ENCODE measurements around the gene CTXND1. TPM values are rescaled to one million over a fixed set of nuclear protein-coding genes. Genes with fewer than 3 reads are reported as not detected.
A peak's percentile ranks its signal among the peaks of the same experiment; 100 is the strongest.

CTXND1 gene
- total and polyA plus RNA-seq, 2 of the 4 experiments (the other 2 are of a cell fraction): not detected

DNA sequence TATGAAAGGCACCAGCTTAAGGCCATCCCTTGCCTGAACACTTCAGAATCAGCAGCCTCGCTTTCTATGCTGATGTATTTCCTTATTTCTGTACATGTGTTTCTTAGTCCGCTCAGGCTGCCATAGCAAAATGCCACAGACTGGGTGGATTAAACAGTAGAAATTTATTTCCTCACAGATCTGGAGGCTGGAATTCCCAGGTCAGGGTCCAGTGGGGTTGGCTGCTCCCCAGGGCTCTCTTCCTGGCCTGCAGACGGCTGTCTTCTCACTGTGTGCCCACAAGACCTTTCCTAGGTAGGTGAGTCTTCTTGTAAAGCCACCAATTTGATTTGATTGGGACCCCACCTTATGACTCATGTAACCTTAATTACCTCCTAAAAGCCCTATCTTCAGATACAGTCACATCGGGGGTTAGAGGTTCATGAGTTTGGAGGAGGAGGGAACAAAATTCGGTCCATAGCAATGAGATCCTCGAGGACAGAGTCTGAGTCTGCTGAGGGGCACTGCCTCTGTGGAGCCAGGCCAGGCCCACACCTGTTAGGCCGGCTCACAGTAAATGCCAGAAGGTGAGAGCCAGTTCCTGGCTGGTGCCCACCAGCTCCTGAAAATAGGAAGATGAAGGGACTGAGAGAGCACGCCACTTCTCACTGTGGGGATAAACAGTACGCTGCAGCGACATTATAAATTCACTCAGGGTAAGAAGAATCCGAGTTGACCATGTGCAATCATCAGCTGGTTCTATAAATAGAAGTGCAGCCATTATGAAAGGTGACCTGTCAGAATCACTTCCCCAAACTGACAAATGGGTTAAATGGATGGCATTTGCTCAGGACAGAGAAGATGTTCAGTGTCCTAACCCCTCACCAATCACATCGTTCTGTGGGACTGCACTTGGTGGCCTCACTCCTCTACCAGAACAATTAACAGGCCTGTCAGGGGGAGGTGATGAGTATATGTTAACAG lies 41.1 kb downstream of the CTXND1 start:
- POLR2A ChIA-PET (ENCODE audit: unreplicated experiment): no interaction called here
- Histone ChIP-seq H2AFZ (replicated peaks; ENCODE audit: low read length, poor library complexity) (peak overlapping the region; percentile 32), H3K27me3 (ENCODE audit: control insufficient read depth, insufficient read depth, low read length) (peaks cover 27% of the 10 kb centered on the region), H3K9ac (ENCODE audit: low read depth, low read length) (no peak overlapping the region), H2BK5ac (ENCODE audit: low read depth, low read length, poor library complexity, severe bottlenecking) (no peak overlapping the region), H3K56ac (ENCODE audit: extremely low read depth, insufficient read depth, low read length) (no peak overlapping the region), H4K20me1 (ENCODE audit: insufficient read depth, low read length) (no peaks in the 10 kb centered on the region), H3K14ac (replicated peaks; ENCODE audit: low read depth, low read length) (no peak overlapping the region), H2AK9ac (replicated peaks; ENCODE audit: low read depth, low read length, poor library complexity) (no peak overlapping the region), H2BK120ac (ENCODE audit: low read depth, low read length) (no peak overlapping the region), H2BK15ac (ENCODE audit: low read depth, low read length) (no peak overlapping the region), H2BK20ac (ENCODE audit: low read depth, low read length) (no peak overlapping the region), H4K8ac (ENCODE audit: low read depth in 2 of 2, low read length in 2 of 2) (no peak overlapping the region), H4K91ac (ENCODE audit: insufficient read depth, low read depth, low read length) (no peak overlapping the region), H3K79me1 (ENCODE audit: low read depth in 1 of 2, low read length in 2 of 2) (no peaks in the 10 kb centered on the region), H3K4me3 (ENCODE audit: insufficient read depth, low read depth, low read length) (no peak overlapping the region), H4K5ac (ENCODE audit: low read depth, low read length) (no peak overlapping the region), H3K23ac (ENCODE audit: low read depth, low read length) (no peak overlapping the region), H3K4me1 (ENCODE audit: control insufficient read depth, insufficient read depth, low read length) (no peaks in the 10 kb centered on the region), H3K18ac (ENCODE audit: low read depth, low read length) (no peak overlapping the region), H3K27ac (ENCODE audit: insufficient read depth, low read length) (no peak overlapping the region), H3K4ac (ENCODE audit: low read depth, low read length) (no peak overlapping the region), H3K9me3 (ENCODE audit: control insufficient read depth, insufficient read depth, low read length) (peaks cover 3% of the 10 kb centered on the region; the same call in 1 of the 2 replicates), H3K36me3 (ENCODE audit: control insufficient read depth, insufficient read depth, low read length) (no peaks in the 10 kb centered on the region), H2AK5ac (ENCODE audit: low read depth, low read length) (no peak overlapping the region), H3K9me1 (ENCODE audit: insufficient read depth, low read length) (no peaks in the 10 kb centered on the region), H3K4me2 (ENCODE audit: low read depth, low read length) (no peak overlapping the region)
- TF ChIP-seq MAFK (IDR thresholded peaks at IDR 0.05; ENCODE audit: low read depth, low read length): no peak
- TF ChIP-seq, protein P1, sequence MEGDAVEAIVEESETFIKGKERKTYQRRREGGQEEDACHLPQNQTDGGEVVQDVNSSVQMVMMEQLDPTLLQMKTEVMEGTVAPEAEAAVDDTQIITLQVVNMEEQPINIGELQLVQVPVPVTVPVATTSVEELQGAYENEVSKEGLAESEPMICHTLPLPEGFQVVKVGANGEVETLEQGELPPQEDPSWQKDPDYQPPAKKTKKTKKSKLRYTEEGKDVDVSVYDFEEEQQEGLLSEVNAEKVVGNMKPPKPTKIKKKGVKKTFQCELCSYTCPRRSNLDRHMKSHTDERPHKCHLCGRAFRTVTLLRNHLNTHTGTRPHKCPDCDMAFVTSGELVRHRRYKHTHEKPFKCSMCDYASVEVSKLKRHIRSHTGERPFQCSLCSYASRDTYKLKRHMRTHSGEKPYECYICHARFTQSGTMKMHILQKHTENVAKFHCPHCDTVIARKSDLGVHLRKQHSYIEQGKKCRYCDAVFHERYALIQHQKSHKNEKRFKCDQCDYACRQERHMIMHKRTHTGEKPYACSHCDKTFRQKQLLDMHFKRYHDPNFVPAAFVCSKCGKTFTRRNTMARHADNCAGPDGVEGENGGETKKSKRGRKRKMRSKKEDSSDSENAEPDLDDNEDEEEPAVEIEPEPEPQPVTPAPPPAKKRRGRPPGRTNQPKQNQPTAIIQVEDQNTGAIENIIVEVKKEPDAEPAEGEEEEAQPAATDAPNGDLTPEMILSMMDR (conservative IDR thresholded peaks at IDR 0.05; ENCODE audit: low read depth, low read length): no peak
- no TSS peak for BruUV-seq (replicated peaks)
- dilution Hi-C loops (cut with HindIII; ENCODE audit: low sequenced_read_pairs, unreplicated experiment): no loop called here
- intact Hi-C loops (cut with micrococcal nuclease): no loop called here
- 66% methylated on average over 2 of the region's 12 CpGs; no CpG with 5 or more reads in 1 of the 2 experiments for WGBS, 2 experiments (ENCODE audit: extremely low coverage in 2 of 2, insufficient read length in 1 of 2)
- in situ Hi-C loops (cut with MboI; ENCODE audit: low sequenced_read_pairs): no loop called here
- CTCF ChIA-PET: no interaction called here
- ATAC-seq (ENCODE audit: low read depth) (no peak), DNase-seq (no peak)

Measured in IMR-90 (cell line).